HG03280 (cell line): Measurements from ENCODE around the gene DEFB126.
"Not testable (repeated sequence)": the region's sequence is repeated elsewhere in the genome, so short reads cannot be mapped to it uniquely, and the experiment has no call there.

Experiments
- ATAC-seq: cut with Tn5 transposase; IDR thresholded peaks from one replicate; pipeline ENCODE4 v1.9.1; 2021; ENCODE audit warnings: mild to moderate bottlenecking, moderate library complexity; ENCODE audit not compliant: unreplicated experiment

DEFB126 gene

GRCh38 chr20:142290-142689, at the start of gene DEFB126:
Gene DEFB126 (plus strand): TSS chr20:142590. CDS start chr20:142629, 39 bp downstream.
- ATAC-seq: no peak

GRCh38 chr20:93641-94040, 48.7 kb upstream of the DEFB126 start:
- ATAC-seq: no peak

- no peak for ATAC-seq
Observed at GRCh38 chr20:95215-95614, 47.2 kb upstream of the DEFB126 start.

- not testable (repeated sequence) for ATAC-seq
Observed at GRCh38 chr20:97691-98090, 44.7 kb upstream of the DEFB126 start.

GRCh38 chr20:101975-102374, 40.4 kb upstream of the DEFB126 start:
- ATAC-seq: no peak

- no peak for ATAC-seq
Observed at GRCh38 chr20:103456-103855, 38.9 kb upstream of the DEFB126 start.

- no peak for ATAC-seq
Observed at GRCh38 chr20:112396-112795, 30.0 kb upstream of the DEFB126 start.

GRCh38 chr20:117518-117917, 24.9 kb upstream of the DEFB126 start:
- ATAC-seq: no peak

GRCh38 chr20:129786-130323, 12.5 kb upstream of the DEFB126 start:
- not testable (repeated sequence) for ATAC-seq

- ATAC-seq: no peak
Observed at GRCh38 chr20:137668-138490, 4.5 kb upstream of the DEFB126 start.

GRCh38 chr20:145877-146276, 3.5 kb downstream of the DEFB126 start:
- no peak for ATAC-seq

GRCh38 chr20:152131-152530, 9.7 kb downstream of the DEFB126 start:
- ATAC-seq: no peak

GRCh38 chr20:157154-157553, 14.8 kb downstream of the DEFB126 start, which contains the start of gene DEFB127:
Gene DEFB127 (plus strand): TSS chr20:157454. CDS start chr20:157545, 91 bp downstream.
- no peak for ATAC-seq

- ATAC-seq: no peak
Observed at GRCh38 chr20:164618-165017, 22.2 kb downstream of the DEFB126 start.

- ATAC-seq: no peak
Observed at GRCh38 chr20:168876-169275, 26.5 kb downstream of the DEFB126 start.

GRCh38 chr20:184288-184687, 41.9 kb downstream of the DEFB126 start:
- ATAC-seq: no peak

GRCh38 chr20:187733-188132, 45.3 kb downstream of the DEFB126 start:
- ATAC-seq: no peak

GRCh38 chr20:189611-190010, 47.2 kb downstream of the DEFB126 start, which contains the start of gene DEFB128:
Gene DEFB128 (minus strand): TSS chr20:189711. CDS start chr20:189623, 88 bp downstream.
- ATAC-seq: no peak
